Testis (tissue), 2 donors: ENCODE results near the gene WAPL.

Experiments used
- CTCF ChIP-seq, 3 experiments: fragments of 450-650 bp in 2 of 3; fragments of 200-600 bp in 1 of 3; sonication (generic) in 1 of 3; IDR thresholded peaks; one replicate each; pipeline ENCODE4 v1.5.1; 2016 to 2019; ENCODE audit warnings: antibody characterized with exemption in 3 of 3, mild to moderate bottlenecking in 2 of 3, moderate library complexity in 1 of 3
- POLR2A ChIP-seq: fragments of 450-650 bp; IDR thresholded peaks from one replicate; pipeline ENCODE4 v1.6.1; 2017; ENCODE audit warnings: antibody characterized with exemption, mild to moderate bottlenecking, moderate library complexity

- TF ChIP-seq CTCF (IDR thresholded peaks at IDR 0.05), result no peak
- no peak for TF ChIP-seq POLR2A
Measured at GRCh38 chr10:86483664-86484063, 37.9 kb downstream of the WAPL start.
